ENCODE results near the gene ST6GAL2.

Gene ST6GAL2

DNA sequence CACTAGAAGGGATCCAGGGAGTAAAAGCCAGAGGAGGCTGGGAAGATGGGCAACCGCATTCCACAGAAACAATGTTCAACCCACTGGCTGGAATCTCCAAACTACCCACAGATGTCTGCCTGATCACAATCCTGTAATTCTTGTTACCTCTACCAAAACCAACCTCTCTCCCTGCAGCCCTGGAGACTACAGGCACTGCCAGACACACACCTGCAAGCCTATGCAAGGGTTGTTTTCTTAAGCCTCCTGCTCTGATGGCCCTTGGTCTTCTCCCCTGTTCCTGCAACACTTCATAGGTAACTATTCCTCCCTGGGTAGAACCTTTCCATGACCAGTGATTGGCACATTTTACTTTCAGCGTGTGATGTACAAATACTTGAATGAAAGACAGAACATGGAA is 21.9 kb downstream of the ST6GAL2 start:
- DNase-seq (ENCODE audit: low spot score) = no peak

DNA sequence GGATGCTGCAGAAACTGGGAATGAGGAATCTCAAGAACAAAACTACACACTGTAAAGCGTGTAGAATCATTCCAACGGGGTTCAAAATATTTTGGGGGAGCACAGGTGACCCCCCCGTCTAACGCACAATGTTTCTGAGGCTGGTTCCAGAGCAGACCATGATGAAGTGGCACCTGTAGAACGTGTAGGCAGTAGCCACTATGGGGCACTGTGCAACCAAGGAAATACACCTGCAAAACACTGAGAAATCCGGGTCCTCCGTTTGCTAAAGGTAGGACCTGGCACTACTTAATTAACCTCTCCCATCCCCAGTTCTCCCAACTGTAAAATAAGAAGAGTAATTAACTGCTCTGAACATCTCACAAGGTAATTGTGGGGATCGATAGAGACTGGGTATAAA is 22.6 kb downstream of the ST6GAL2 start:
- no peak for DNase-seq (ENCODE audit: low spot score)

DNA sequence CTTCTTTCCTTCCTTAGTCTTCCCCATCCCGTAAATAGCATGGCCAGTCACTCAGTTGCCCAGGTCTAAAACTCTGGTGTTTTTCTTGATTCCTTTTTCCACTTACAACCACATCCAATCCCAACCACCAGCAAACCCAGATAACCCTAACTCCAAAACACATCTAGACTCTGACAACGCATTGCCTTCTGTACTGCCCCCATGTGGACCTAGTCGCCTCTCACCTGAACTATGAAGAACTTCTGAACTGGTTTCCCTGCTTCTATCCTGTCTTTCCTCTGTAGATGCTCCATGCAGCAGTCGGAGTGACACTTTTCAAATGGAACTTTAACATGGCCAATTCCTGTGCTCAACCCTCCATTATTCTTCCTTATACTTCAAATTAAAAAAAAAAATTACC is 26.5 kb downstream of the ST6GAL2 start:
- DNase-seq (ENCODE audit: low spot score) = no peak

- no peak for DNase-seq (ENCODE audit: low spot score)
Observed at GRCh38 chr2:106858810-106859209, 27.2 kb downstream of the ST6GAL2 start.

- DNase-seq (ENCODE audit: low spot score) = no peak
Observed at GRCh38 chr2:106857882-106858478, 28.0 kb downstream of the ST6GAL2 start.

- no peak for DNase-seq (ENCODE audit: low spot score)
Observed at GRCh38 chr2:106853631-106854030, 32.3 kb downstream of the ST6GAL2 start.

DNA sequence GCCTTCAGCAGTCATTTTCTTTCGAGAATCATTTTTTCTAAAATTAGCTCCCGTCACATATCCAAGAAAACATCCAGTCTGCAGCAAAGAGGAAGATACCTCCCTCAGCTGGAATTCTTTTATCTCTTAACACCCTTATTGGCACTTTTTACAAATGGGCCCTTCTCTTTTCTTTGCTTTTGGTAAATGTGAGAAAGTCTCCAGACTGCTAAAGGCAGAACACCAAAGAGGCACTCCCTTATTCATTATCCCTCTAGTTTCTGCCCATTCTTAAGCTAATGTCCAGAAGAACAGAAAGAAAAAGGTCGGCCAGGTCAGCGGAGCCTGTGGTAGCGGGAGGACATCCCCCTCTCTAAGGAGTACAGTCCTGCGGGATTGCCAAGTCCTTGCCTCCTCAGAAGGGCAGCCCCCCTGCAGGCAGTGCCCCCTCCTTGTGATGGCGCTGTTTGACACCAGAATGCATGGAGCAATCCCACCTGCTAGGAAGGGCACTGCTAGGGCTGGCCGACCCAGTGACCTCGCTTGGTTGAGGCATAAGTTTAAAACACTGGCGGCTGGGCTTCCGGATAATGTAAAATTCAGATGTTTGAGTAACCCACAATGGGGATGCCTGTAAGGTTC is 34.0 kb downstream of the ST6GAL2 start:
- no peak for DNase-seq (ENCODE audit: low spot score)

DNA sequence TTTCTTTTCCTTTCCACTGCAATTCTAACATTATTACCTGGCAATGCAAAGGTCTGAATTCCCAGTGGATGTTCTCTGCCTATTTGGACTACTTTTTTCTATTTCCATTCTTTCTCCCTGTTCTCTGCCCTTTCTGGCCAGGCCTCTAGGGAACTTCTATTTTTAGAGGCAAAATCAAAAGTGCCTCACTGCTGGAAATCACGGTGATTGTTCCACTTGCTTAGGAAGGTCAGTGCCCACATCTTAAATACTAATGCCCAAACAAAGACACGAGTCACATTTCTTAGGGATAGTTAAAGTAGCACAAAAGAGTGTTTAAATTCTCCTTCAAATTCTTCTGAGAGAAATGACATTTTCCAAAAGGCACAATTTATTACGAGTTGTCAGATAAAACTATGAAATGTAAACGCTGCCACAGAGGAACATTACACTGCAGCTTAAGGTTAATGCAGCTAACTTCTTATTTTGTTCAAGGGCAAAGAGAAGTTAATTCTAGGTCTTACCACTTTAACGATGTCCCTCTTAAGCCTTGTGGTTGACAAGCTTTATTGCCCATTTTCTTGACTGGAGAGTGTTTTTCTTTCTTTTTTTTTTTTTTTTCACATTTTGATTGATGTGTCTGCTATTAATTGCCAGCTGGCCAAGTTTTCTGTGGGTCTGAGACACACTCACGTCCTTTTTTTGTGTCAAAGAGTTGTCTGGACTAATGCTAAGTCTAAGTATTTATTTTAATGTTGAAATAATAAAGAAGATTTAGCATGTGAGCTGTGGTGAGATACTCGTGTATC is 34.7 kb downstream of the ST6GAL2 start:
- DNase-seq (ENCODE audit: low spot score) = no peak

DNA sequence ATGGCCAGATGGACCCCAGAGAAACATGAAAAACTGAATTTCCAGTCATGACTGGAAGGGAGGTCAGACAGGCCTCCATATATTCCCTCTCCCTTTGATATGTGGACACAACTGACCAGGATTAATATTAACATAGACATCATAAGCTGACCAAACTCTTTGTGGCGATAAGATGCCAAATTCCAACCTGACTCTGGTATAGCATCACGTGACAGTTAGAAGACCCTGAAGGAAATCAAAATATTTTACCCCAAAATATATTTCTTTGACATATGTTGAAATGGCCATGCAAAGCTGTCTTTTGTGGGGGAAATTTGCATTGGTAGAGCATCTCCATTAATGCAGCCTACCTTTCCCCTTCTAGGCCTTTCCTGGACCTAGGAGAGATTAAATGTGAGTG is 36.7 kb downstream of the ST6GAL2 start:
- DNase-seq (ENCODE audit: low spot score) = no peak

- no peak for DNase-seq (ENCODE audit: low spot score)
Observed at GRCh38 chr2:106847366-106847765, 38.6 kb downstream of the ST6GAL2 start.

- DNase-seq (ENCODE audit: low spot score) = no peak
Observed at GRCh38 chr2:106845716-106846115, 40.3 kb downstream of the ST6GAL2 start.

GRCh38 chr2:106843910-106844250 is 42.1 kb downstream of the ST6GAL2 start:
- DNase-seq (ENCODE audit: low spot score) = no peak

- DNase-seq (ENCODE audit: low spot score) = no peak
Observed at GRCh38 chr2:106843001-106843909, 42.7 kb downstream of the ST6GAL2 start.

DNA sequence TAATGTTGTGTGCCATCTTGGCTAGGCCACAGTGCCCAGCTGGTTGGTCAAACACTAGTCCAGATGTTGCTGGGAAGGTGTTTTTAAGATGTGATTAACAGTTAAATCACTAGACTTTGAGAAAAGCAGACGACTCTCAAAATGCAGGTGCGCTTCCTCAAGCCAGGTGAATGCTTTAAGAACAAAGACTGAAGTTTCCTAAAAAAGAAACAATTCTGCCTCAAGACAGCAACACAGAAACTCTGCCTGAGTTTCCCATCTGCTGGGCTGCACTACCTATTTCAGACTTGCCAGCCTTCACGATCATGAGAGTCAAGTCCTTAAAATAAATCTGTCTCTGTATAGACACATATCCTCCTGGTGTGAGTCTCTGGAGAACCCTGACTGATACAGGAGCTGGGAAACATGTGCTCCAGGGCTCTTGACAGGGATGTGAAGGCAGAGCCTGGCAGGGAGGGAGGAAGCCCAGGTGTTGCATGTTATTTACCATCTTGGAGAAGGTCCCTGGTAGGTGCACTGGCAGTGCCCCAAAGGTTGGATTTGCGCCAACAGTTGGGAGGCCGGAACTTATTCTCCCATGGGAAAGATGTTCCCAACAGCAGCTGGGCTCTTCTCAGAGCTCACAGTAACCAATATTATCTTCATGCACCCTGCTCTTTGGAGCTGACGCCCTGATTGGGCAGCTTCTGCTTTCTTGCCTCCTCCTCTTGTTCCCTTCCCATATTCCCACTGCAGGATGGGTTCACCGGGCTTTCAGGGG is 43.9 kb downstream of the ST6GAL2 start:
- no peak for DNase-seq (ENCODE audit: low spot score)

- DNase-seq (ENCODE audit: low spot score) = no peak
Observed at GRCh38 chr2:106840818-106841217, 45.1 kb downstream of the ST6GAL2 start.

GRCh38 chr2:106839849-106840595 is 45.9 kb downstream of the ST6GAL2 start:
- no peak for DNase-seq (ENCODE audit: low spot score)

DNA sequence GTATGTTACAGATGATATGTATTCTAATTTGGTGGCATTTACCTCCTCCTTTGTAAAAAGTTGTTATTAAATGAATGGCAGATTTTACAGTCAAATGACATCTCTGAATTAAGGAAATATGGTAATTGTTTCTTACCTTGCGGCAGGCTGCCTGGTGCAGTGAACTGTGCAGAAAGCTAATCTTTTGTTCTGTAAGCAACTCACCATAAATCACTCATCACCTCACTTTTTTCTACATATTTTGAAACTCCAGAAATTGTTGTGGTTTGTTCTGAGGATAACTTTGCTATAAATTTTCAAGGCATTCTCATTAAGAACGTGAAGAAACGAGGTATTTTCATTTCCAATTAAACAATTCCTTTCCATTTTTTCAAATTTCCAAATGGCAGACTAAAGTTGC is 52.7 kb downstream of the ST6GAL2 start:
- no peak for DNase-seq (ENCODE audit: low spot score)

GRCh38 chr2:106831816-106832569 is 54.0 kb downstream of the ST6GAL2 start:
- no peak for DNase-seq (ENCODE audit: low spot score)

- DNase-seq (ENCODE audit: low spot score) = no peak
Observed at GRCh38 chr2:106831241-106831640, 54.7 kb downstream of the ST6GAL2 start.

DNA sequence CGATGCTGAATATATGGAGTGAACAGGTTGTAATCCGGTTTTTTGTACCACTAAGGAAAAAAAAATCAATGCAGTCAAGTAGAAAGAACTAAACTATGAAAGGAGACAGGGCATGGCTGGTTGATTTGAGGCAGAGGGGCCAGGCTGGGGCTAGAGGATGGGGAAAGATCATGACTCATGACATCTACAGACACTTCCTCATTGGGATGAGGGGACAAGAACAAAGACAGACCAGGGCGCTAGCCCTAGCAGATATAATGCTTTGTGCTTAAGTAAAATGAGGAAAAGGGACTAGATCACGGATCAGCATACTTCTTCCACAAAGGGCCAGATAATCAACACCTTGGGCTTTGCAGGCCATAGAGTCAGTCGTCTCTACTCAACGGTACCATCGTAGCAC is 55.8 kb downstream of the ST6GAL2 start:
- no peak for DNase-seq (ENCODE audit: low spot score)
